ENCODE measurements around the gene PRSS16. TPM values are rescaled to one million over a fixed set of nuclear protein-coding genes. Genes with fewer than 3 reads are reported as not detected.
A peak's percentile ranks its signal among the peaks of the same experiment; 100 is the strongest.

PRSS16 gene
- total and polyA plus RNA-seq, 8 donors: 14.0 to 30.1 (median 22.3) TPM

DNA sequence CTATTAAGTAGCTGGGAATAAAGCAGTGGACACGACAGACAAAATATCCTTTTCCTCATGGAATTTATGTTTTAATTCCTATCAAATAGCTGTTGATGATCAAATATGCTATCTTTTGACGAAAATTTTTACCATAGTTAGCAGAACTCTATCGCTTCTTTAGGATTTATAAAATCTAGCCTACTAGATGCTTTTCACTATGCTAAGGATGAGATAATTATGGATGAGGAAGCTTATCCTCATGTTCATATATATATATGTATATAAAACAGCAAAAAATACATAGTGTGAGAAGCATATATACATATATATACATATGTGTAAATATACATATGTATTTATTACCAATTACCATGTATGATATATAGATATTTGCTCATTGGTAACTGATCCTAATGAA, 12.9 kb upstream of the PRSS16 start:
- no peak overlapping the region for H3K4me3 ChIP-seq
- H3K9me3 ChIP-seq: no peaks in the 10 kb centered on the region
- no peak overlapping the region for H3K27ac ChIP-seq
- no peaks in the 10 kb centered on the region for H3K36me3 ChIP-seq
- no peak for FAIRE-seq
- H3K27me3 ChIP-seq: peaks cover 0 to 71% (median 23%) of the 10 kb centered on the region in 4 donors
- no peaks in the 10 kb centered on the region for H3K4me1 ChIP-seq
- no peak for DNase-seq
- TF ChIP-seq, protein P1, sequence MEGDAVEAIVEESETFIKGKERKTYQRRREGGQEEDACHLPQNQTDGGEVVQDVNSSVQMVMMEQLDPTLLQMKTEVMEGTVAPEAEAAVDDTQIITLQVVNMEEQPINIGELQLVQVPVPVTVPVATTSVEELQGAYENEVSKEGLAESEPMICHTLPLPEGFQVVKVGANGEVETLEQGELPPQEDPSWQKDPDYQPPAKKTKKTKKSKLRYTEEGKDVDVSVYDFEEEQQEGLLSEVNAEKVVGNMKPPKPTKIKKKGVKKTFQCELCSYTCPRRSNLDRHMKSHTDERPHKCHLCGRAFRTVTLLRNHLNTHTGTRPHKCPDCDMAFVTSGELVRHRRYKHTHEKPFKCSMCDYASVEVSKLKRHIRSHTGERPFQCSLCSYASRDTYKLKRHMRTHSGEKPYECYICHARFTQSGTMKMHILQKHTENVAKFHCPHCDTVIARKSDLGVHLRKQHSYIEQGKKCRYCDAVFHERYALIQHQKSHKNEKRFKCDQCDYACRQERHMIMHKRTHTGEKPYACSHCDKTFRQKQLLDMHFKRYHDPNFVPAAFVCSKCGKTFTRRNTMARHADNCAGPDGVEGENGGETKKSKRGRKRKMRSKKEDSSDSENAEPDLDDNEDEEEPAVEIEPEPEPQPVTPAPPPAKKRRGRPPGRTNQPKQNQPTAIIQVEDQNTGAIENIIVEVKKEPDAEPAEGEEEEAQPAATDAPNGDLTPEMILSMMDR (IDR thresholded peaks at IDR 0.05): no peak
- intact Hi-C loops (cut with DNase I): no loop called here
- no peak for ATAC-seq
- 65 to 69% methylated on average over 3 of the region's 3 CpGs for WGBS, 2 donors

DNA sequence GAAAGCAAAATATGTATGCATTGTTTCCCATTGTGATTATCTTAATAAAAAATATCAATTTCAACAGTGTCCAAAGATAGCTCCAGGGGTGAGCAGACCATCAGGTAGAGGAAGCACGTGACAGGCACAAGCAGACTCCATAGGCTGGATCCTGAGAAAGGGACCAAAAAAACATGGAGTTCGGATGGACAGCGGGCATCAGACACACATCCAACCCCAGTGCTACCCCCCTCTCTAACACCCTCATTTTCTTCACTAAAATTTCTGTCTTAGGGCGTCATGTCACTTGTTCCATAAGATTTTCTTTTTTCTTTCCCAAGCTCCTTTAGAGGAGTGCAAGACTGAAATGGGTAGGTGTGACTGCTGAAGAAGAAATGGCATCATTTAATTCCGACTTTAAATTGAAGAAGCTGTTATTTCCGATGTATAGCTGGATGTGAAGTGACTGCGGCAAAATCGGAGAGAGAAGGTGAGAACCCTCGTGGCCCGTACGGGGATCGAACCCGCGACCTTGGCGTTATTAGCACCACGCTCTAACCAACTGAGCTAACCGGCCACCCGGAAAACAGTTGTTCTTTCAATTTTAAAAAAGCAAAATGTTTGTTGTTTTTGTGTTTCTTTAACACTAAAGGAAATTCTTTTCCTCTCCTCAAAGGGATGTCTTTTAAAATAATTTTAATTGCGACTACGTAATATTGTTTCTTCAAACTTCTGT, 10.3 kb upstream of the PRSS16 start:
- WGBS, 2 donors: 19% methylated on average over 20 of the region's 20 CpGs
- peaks cover 0 to 77% (median 24%) of the 10 kb centered on the region in 4 donors for H3K27me3 ChIP-seq

DNA sequence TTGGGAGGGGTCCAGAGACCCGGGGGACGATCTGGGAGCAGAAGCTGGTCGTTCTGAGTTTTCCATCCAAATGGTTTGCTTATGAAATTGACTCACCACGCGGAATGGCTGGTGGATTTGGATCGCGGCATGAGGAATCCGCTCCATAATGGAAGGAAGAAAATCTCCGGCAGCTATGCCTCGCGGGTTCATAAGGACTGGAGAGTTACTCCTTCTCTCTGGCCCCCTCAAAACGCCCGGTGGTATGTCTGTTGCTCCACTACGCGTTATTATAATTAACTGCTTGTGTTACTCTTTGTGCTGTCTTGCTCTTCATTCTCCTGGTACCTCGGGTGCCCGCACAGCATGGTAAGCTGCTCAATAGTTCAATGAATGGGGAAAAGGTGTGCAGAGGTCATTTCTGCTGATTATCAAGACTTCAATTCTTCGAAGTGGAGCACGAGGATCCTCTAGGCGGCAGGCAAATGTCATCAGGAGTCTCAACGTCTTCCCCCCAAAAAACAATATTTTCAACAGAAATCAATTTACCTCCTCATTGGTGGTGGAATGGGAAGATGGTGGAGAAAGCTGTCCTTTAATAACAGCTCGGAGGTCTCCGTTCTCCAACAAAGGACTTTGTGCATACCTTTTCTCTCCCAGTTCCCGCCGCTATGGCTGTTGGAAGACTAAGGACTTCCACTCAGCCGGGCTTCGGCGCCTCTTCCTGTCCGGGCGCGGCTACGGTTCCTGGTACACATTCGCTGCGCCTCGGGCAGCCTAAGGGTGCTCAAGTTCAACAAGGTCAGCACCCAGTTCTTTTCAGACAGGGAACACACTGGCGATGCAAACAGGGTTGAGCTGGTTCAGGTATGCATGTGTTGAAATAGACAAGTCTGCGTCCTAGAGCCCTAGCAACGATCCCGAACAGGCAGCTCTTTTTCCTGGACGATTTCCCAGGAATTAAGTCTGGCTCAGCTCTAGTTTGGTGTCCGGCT, 9.2 kb upstream of the PRSS16 start:
- ATAC-seq: no peak
- Histone ChIP-seq H3K36me3 (no peaks in the 10 kb centered on the region), H3K27me3 (peaks cover 0 to 84% (median 23%) of the 10 kb centered on the region in 4 donors), H3K4me3 (no peak overlapping the region), H3K27ac (no peak overlapping the region), H3K4me1 (no peaks in the 10 kb centered on the region), H3K9me3 (no peaks in the 10 kb centered on the region)
- WGBS, 2 donors: 8 to 9% methylated on average over 41 of the region's 41 CpGs
- no peak for FAIRE-seq
- intact Hi-C loops (cut with DNase I): no loop called here
- no peak for DNase-seq
- TF ChIP-seq, protein P1 (IDR thresholded peaks at IDR 0.05): no peak

More for the DNA sequence above, 10.3 kb upstream of the PRSS16 start:
- no peaks in the 10 kb centered on the region for H3K4me1 ChIP-seq
- DNase-seq: peak in 1 of 6 donors; percentile 23
- no peaks in the 10 kb centered on the region for H3K9me3 ChIP-seq
- no peak overlapping the region for H3K27ac ChIP-seq
- peak in 1 of 4 donors; percentile 24 for ATAC-seq
- FAIRE-seq: no peak
- intact Hi-C loops (cut with DNase I): no loop called here
- TF ChIP-seq, protein P1 (IDR thresholded peaks at IDR 0.05): no peak
- H3K36me3 ChIP-seq: no peaks in the 10 kb centered on the region
- H3K4me3 ChIP-seq: no peak overlapping the region

DNA sequence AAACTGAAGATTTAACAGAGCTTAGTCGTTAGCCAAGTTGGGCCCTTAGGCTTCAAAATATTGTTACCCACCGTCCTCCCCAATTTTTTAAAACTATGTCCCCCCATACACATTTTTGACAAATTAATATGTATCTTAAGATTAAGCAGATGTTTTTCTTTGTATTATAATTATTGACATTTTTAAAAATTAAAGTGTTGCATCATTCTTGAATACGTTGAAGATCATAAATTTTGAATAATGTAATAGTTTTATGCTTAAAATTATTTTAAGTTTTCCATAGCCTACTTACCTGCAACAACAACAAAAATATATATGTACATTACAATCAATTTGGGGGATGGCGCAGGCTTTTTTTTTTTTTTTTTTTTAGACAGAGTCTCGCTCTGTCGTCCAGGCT, 8.2 kb upstream of the PRSS16 start:
- WGBS, 2 donors: 67 to 79% methylated on average over 6 of the region's 6 CpGs
- FAIRE-seq (no peak), DNase-seq (no peak), ATAC-seq (no peak)
- intact Hi-C loops (cut with DNase I): no loop called here
- no peak overlapping the region for H3K27ac ChIP-seq
- H3K36me3 ChIP-seq: no peaks in the 10 kb centered on the region
- no peaks in the 10 kb centered on the region for H3K9me3 ChIP-seq
- TF ChIP-seq, protein P1 (IDR thresholded peaks at IDR 0.05): no peak
- H3K4me1 ChIP-seq: no peaks in the 10 kb centered on the region
- H3K4me3 ChIP-seq: no peak overlapping the region
- H3K27me3 ChIP-seq: peaks cover 0 to 90% (median 24%) of the 10 kb centered on the region in 4 donors
